ENCODE data around the gene MAP4K4.

The MAP4K4 gene

GRCh38 chr2:101850991-101851390 lies 153.5 kb downstream of the MAP4K4 start:
- Histone ChIP-seq H3K27me3 (no peaks in the 10 kb centered on the region), H3K9me3 (no peaks in the 10 kb centered on the region), H3K36me3 (peaks cover 86% of the 10 kb centered on the region), H3K4me1 (ENCODE audit: control insufficient read depth in 1 of 2, insufficient read depth in 1 of 2, low read depth in 1 of 2, low read length in 1 of 2) (no peaks in the 10 kb centered on the region), H3K4me3 (ENCODE audit: low read depth in 1 of 2, low read length in 1 of 2) (no peak overlapping the region), H3K27ac (no peak overlapping the region)
- TF ChIP-seq CTCF (IDR thresholded peaks at IDR 0.05): no peak

GRCh38 chr2:101852824-101853223 lies 155.3 kb downstream of the MAP4K4 start:
- Histone ChIP-seq H3K4me1 (ENCODE audit: control insufficient read depth in 1 of 2, insufficient read depth in 1 of 2, low read depth in 1 of 2, low read length in 1 of 2) (no peaks in the 10 kb centered on the region), H3K36me3 (peaks cover 86% of the 10 kb centered on the region)
- TF ChIP-seq CTCF (IDR thresholded peaks at IDR 0.05): no peak

GRCh38 chr2:101854877-101855276 lies 157.4 kb downstream of the MAP4K4 start:
- Histone ChIP-seq H3K36me3 (peaks cover 88% of the 10 kb centered on the region), H3K9me3 (no peaks in the 10 kb centered on the region), H3K27ac (no peak overlapping the region), H3K27me3 (no peaks in the 10 kb centered on the region), H3K4me1 (ENCODE audit: control insufficient read depth in 1 of 2, insufficient read depth in 1 of 2, low read depth in 1 of 2, low read length in 1 of 2) (no peaks in the 10 kb centered on the region), H3K4me3 (ENCODE audit: low read depth in 1 of 2, low read length in 1 of 2) (no peak overlapping the region)
- no peak for TF ChIP-seq CTCF (IDR thresholded peaks at IDR 0.05)

More at GRCh38 chr2:101852824-101853223, 155.3 kb downstream of the MAP4K4 start:
- H3K27me3 ChIP-seq: no peaks in the 10 kb centered on the region
- no peak overlapping the region for H3K27ac ChIP-seq
- no peak overlapping the region for H3K4me3 ChIP-seq (ENCODE audit: low read depth in 1 of 2, low read length in 1 of 2)
- no peaks in the 10 kb centered on the region for H3K9me3 ChIP-seq

- TF ChIP-seq CTCF (IDR thresholded peaks at IDR 0.05): no peak
- H3K27ac ChIP-seq: no peak overlapping the region
- H3K4me1 ChIP-seq (ENCODE audit: control insufficient read depth in 1 of 2, insufficient read depth in 1 of 2, low read depth in 1 of 2, low read length in 1 of 2): no peaks in the 10 kb centered on the region
- H3K4me3 ChIP-seq (ENCODE audit: low read depth in 1 of 2, low read length in 1 of 2): no peak overlapping the region
- H3K27me3 ChIP-seq: no peaks in the 10 kb centered on the region
- no peaks in the 10 kb centered on the region for H3K9me3 ChIP-seq
- H3K36me3 ChIP-seq: peaks cover 88% of the 10 kb centered on the region
Observed at GRCh38 chr2:101855776-101856175, 158.3 kb downstream of the MAP4K4 start.

GRCh38 chr2:101858246-101858645 lies 160.7 kb downstream of the MAP4K4 start:
- H3K4me3 ChIP-seq (ENCODE audit: low read depth in 1 of 2, low read length in 1 of 2): no peak overlapping the region
- no peaks in the 10 kb centered on the region for H3K27me3 ChIP-seq
- H3K9me3 ChIP-seq: no peaks in the 10 kb centered on the region
- TF ChIP-seq CTCF (IDR thresholded peaks at IDR 0.05): no peak
- peaks cover 99% of the 10 kb centered on the region for H3K36me3 ChIP-seq
- peak overlapping the region; percentile 38 for H3K27ac ChIP-seq
- no peaks in the 10 kb centered on the region for H3K4me1 ChIP-seq (ENCODE audit: control insufficient read depth in 1 of 2, insufficient read depth in 1 of 2, low read depth in 1 of 2, low read length in 1 of 2)

GRCh38 chr2:101858910-101859309 lies 161.4 kb downstream of the MAP4K4 start:
- TF ChIP-seq CTCF (IDR thresholded peaks at IDR 0.05): no peak
- no peaks in the 10 kb centered on the region for H3K27me3 ChIP-seq
- no peaks in the 10 kb centered on the region for H3K4me1 ChIP-seq (ENCODE audit: control insufficient read depth in 1 of 2, insufficient read depth in 1 of 2, low read depth in 1 of 2, low read length in 1 of 2)
- peaks cover 99% of the 10 kb centered on the region for H3K36me3 ChIP-seq
- no peak overlapping the region for H3K27ac ChIP-seq
- no peak overlapping the region for H3K4me3 ChIP-seq (ENCODE audit: low read depth in 1 of 2, low read length in 1 of 2)
- no peaks in the 10 kb centered on the region for H3K9me3 ChIP-seq

All from neutrophil (primary cell).